NCI-H1436 treated with DMSO at 0.1 percent for 48 hours (cell line): ENCODE results near the gene ADCY5.

Experiments used
- DNase-seq: peaks from one replicate; lab custom pipeline; 2025; lab: John Stamatoyannopoulos, UW

Gene ADCY5

DNA sequence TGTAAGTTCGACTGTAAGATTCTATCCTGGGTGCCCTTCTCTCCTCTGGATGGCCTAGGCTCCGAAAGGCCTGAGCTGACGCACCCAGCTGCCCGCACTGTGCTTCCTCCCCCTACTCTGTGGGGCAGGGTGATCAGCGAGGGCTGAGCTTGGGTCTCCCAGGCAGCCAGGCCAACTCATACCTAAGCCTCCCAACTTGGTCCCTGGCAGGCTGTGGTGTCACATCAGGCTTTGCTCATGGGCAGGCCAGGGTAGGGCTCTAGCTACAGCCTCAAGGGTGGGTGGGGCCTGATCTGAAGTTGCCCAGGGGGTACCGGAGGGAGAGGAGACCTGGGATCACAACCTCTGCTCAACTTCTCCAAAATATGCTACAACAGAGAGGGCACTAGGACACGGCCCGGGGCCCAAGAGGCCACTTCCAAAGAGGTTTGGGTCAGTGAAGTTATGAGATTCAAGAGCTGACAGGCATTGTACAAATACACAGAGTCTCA, 123.1 kb downstream of the ADCY5 start:
- no peak for DNase-seq

DNA sequence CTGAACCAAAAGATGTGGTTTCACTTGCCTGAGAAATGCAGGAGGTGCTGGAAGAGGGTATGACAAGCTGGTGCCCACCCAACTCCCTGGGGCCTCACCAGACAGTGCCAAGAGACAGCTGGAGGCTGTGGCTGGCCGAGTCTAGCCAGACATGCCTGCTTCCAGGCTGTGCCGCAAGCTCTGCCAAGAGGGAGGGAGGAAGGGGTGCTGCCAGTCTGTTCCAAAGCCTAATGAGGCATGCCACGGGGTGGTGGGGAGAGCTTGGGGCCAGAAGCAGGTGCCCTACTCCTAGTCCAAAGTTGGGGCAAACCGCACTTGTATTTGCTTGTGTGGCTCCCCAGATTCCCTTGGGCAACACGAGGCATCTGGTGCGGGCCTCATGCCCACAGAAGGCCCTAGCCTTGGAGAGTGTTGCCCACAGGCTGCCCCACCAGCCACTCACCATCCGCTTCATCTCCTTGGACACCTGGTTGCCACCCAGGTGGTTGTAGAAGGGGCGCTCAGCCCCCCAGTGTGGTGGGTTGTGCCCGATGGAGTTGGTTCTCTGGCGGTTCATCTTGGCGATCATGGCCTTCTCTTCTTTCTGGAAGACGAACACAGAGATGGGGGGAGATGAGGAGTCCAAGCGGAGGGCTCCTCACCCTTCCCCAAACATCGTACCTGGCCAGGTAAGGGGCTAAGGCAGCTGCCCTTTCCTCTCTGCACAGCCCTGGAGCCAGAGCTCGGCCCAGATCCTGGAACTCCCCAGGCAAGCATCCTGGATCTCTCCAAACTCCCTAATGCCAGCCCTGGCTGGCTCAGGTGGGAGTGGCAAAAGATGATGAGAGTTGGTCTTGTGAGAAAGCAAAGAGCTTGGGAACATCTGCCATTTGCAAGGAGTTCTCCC, 123.8 kb downstream of the ADCY5 start:
- DNase-seq: no peak

DNA sequence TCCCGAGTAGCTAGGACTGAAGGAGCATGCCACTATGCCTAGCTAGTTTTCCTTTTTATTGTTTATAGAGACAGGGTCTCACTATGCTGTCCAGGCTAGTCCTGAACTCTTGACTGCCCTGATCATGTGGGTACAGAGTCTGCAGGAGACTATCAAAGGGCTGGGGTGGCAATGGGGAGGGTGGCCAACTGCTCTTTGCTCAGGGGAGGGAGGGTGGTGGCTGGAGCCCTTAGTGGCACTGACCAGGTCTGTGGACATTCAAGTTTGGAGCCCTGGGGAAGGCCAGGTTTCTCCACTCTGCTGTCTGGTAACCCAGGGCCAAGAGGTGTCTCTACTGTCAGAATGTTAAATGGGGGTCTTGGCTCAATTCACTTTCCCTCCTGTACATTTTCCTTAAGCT, 125.1 kb downstream of the ADCY5 start:
- DNase-seq: no peak

DNA sequence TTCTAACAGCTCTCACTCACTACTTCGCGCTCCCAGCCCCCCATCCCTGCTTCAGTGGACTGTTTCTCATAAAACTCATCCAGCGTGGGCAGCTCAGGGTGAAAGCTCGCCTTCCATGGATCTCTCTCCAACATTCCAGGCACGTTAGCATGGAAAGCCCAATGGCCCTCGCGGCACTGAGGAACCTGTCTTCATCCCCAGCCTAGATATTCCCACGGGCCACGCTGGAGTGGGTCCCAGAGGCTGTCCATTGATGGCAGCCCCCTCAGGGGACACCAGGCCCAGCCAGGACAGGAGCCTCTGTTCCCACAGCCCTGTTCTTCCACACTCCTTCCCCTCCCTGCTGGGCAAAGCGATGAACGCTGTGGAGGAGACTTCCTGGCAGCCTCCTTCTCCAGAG, 126.0 kb downstream of the ADCY5 start:
- DNase-seq: no peak

- no peak for DNase-seq
These were observed 127.1 kb downstream of the ADCY5 start for GRCh38 chr3:123321806-123322205.

DNA sequence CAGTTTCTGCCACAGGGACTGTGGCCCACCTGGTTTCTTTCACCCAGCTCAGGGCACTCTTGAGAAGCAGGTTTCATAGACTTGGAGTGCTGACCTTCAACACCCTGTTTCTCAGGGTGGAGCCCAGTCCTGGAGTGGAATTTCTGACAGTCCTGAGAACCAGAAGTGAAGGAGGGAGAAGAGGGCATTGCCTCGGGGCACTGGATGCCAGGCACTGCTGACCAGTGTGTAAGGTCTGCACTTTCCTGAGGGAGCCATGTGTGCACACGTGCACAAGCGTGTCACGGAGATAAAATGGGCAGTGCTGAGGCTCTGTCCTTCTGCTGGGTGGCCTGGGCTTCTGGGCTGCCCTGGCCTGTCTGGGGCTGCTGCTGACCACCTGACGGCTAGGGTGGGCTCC, 128.7 kb downstream of the ADCY5 start:
- DNase-seq: no peak

GRCh38 chr3:123319760-123320159, 129.1 kb downstream of the ADCY5 start:
- no peak for DNase-seq

DNA sequence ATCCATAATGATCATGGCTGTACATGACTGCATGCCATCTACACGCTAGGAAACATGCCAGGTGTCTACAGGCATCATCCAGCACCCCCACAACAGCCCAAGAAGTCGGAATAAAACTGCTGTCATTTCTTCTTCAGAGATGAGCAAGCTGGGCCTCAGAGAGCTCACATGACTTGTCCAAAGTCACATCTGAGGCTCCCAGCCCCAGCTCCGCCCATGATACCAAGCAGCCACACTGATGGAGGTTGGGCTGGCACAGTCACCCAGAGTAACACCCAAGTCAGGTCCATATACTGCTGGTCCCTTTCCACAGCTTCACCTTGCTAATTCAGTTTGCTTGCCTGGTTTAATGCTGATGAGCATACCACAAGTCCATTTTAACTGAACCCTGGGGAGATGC, 130.5 kb downstream of the ADCY5 start:
- no peak for DNase-seq

DNA sequence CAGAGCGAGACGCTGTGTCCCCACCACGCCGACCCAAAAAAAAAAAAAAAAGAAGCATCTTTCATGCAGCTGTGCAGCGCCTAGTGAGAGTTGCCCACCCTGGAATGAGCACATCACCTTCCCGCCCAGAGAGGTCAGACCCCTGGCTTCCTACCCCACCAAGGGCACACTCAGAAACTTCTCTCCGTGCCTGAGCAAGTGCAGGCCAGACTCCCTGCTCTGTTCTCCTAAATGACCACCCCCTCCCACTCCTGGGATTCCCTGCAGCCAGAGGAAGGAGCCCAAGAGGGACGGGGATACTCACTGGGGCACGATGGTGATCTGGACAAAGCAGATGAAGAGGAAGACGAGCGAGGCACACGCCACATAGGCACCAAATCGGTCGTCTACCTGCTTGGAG, 131.2 kb downstream of the ADCY5 start:
- DNase-seq: no peak

- no peak for DNase-seq
These were observed 133.7 kb downstream of the ADCY5 start for GRCh38 chr3:123315271-123315595.

DNA sequence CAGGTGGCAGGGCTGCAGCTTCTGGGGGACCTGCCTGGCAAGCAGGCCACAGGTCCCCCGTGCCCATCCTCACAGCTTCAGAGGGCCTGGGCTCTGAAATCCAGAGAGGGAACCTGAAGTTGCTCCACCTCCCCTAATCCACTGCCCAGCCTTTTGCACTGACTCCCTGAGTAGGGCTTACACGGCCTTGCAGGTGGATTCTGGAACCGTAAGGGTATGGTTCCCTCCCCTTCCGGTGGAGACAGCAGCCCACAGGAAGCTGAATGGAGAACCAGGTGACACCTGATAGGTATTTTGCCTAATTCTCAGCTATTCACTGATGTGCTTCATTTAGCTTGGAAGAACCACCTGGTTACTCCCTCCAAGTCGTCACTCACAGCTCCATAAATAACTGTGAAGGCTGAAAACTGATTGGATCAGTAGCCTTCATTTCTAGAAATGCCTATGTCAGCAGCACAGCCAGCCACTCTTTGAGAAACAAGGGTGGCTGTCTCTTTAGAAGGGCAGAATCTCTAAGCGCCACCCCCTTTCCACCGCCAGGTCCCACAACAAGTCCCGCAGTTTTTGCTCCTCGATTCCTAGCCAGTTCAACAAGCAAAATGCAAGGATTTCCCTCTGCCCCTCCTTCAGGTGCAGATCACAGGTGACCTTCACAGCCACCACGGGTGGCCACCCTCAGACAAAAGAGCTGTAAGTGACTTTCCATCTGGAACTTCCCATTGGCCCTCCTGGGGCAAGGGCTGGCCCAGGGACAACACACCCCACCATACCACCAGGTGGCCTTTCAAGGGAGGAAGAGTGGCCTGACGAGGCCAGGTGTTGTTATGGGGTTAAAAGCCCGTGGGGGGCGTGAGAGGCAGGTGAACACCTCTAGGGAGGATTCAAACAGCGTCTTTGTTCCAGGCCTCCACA, 134.3 kb downstream of the ADCY5 start:
- DNase-seq: no peak

DNA sequence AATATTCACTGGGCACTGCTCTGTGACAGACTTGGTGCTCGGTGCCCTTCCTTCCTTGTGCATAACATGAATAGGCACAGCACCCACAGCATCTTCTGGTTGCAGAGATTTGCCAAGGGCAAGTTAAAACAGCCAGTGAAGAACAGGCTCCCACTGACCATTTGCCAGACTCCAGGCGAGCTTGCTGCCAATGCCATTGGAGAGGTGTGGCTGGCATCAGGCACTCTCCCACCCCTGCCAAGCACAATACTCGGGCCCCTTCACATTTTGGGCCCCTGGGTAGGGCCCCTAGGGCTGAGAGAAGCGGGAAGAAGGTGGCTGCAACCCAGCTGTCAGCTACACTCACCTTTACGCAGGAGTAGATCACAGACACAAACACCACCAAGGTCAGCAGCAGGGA, 135.0 kb downstream of the ADCY5 start:
- DNase-seq: no peak

DNA sequence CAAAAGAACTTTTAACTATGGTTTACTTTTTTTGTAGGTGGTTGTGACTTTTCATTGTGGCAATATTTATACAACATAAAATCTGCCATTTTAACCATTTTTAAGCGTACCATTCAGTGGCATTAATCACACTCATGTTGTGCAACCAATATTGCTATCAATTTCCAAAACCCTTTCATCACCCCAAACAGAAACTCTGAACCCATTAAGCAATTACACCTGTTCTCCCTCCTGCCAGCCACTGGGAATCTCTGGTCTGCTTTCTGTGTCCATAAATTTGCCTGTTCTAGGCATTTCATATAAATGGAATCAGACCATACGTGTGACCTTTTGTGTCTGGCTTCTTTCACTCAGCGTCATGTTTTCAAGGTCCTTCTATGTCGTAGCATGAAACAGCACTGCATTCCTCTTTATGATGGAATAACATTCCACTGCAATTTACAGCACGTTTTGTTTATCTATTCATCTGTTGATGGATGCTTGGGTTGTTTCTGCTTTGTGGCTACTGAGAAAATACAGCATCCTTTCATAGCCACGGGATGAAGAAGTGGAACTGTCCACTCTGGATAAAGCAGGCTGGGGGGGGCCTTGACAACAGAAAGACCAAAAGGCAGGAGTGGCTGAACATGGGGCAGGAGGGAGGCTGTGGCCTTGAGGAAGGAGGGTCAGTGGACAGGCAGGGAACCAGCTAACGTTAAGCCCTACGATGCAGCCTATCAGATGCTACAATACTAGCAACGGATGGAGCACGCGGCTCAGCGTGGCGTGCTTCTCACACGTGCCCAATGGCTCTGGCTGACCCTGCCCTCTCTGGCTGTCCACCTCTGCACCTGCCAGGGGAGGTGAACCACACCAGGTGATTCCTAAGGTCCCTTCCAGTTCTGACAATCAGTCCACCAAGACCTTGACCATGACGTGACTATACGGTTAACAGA, 136.3 kb downstream of the ADCY5 start:
- DNase-seq: no peak

GRCh38 chr3:123311201-123311600, 137.7 kb downstream of the ADCY5 start:
- DNase-seq: no peak

GRCh38 chr3:123310741-123311140, 138.1 kb downstream of the ADCY5 start:
- no peak for DNase-seq

- DNase-seq: no peak
These were observed 138.7 kb downstream of the ADCY5 start for GRCh38 chr3:123310186-123310585.

- no peak for DNase-seq
These were observed 141.8 kb downstream of the ADCY5 start for GRCh38 chr3:123307064-123307463.

DNA sequence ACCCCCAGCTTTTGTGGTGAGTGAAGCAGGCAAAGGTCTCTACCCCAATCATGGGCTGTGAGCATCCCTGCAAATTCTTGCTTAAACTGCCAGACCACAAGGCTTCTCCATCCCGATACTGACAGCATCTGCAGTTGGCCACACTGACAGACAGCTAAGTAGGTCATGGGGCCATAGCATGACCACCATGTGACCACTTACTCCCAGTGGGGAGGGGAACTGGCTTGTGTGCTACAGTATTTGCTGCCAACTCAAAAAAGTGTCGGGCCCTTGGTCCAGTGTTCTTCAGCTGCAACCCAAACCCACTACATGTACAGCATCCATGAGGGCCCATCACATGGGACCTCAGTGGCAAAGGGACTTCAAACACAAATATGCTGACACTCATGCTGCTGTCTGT, 143.7 kb downstream of the ADCY5 start:
- no peak for DNase-seq

DNA sequence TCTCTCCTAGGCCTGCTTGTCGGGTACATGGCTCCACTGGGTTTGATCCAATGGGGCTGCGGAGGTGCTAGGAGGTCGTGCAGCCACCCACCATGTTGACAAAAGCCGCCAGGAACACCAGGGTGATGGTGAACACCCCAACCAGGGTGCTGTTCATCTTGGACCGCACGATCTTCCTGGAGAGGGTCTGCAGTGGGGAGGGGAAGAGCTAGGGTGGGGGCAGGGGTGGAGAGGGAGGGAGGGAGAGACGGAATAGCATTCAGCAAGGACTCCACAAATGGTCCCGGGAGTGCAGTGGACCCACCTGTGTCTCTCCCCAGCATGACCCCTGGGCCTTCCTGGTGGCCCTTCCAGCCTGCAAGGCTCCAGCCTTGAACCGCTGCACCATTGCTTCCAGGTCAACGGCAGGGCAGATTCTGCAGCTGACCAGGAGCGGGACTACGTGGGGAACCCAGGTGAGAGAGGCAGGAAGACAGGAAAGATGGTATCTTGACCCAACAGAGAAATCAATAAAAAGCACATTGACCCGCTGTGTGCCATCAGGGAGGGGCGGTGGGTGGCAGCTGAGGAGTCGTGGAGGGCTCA, 144.8 kb downstream of the ADCY5 start:
- no peak for DNase-seq

DNA sequence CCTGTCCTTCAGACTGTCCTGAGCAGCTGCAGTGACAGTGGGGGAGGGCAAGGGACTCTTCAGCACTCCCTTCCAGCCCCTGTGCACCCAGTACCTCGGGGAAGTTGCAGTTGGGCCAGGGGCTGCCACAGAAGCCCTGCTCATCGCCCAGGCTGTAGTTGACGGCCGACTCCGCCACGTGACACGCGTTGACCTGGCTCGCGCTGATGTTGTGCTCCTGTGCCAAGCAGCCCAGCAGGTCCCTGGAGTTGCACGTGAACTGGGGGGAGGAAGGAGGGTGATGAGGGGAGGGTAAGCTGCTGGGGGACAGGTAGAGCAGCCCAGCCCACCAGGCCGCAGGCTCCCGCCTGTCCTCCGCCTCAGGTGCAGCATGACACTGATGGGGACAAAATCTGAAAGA, 145.9 kb downstream of the ADCY5 start:
- DNase-seq: no peak

GRCh38 chr3:123301331-123302184, 147.3 kb downstream of the ADCY5 start:
- DNase-seq: no peak
